Neural progenitor cell (in vitro differentiated cells): ENCODE data around the gene TMEM203. TPM values are rescaled to one million over a fixed set of nuclear protein-coding genes. Genes with fewer than 3 reads are reported as not detected.

Experiments
- DNase-seq: peaks from one replicate; pipeline ENCODE4 v3.0.0-alpha.2; 2016; ENCODE audit warnings: low spot score
- H2AFZ ChIP-seq: fragments of 200-600 bp; sonication (generic); replicated peaks from 2 replicates; pipeline ENCODE4 v1.6.1; 2016; ENCODE audit warnings: antibody characterized with exemption
- H3F3A ChIP-seq: fragments of 200-600 bp; sonication (generic); 2 replicates; pipeline ENCODE4 v1.6.1; 2016; ENCODE audit warnings: antibody characterized with exemption, low read depth
- H3K27ac ChIP-seq: fragments of 200-600 bp; sonication (generic); 2 replicates; pipeline ENCODE4 v1.5.1; 2016; ENCODE audit warnings: mild to moderate bottlenecking
- H3K27me3 ChIP-seq: fragments of 200-600 bp; sonication (generic); 2 replicates; pipeline ENCODE4 v1.6.1; 2016; ENCODE audit warnings: mild to moderate bottlenecking, moderate library complexity
- H3K36me3 ChIP-seq: fragments of 200-600 bp; sonication (generic); 2 replicates; pipeline ENCODE4 v1.5.1; 2016
- H3K4me1 ChIP-seq: fragments of 200-600 bp; sonication (generic); 2 replicates; pipeline ENCODE4 v1.6.1; 2016; ENCODE audit warnings: mixed run types
- H3K4me2 ChIP-seq: fragments of 200-600 bp; sonication (generic); 2 replicates; pipeline ENCODE4 v1.6.1; 2016
- H3K4me3 ChIP-seq: fragments of 200-600 bp; sonication (generic); 2 replicates; pipeline ENCODE4 v1.5.1; 2016
- H3K79me2 ChIP-seq: fragments of 200-600 bp; sonication (generic); 2 replicates; pipeline ENCODE4 v1.6.1; 2016; ENCODE audit warnings: low read depth
- H3K9ac ChIP-seq: fragments of 200-600 bp; sonication (generic); 2 replicates; pipeline ENCODE4 v1.6.1; 2016
- H3K9me3 ChIP-seq: fragments of 200-600 bp; sonication (generic); 2 replicates; pipeline ENCODE4 v1.5.1; 2016; ENCODE audit warnings: low read depth
- H4K20me1 ChIP-seq: fragments of 200-600 bp; sonication (generic); 2 replicates; pipeline ENCODE4 v1.6.1; 2016; ENCODE audit warnings: low read depth
- H3K27ac Mint-ChIP-seq: 3 replicates; pipeline ENCODE4 v1.8.0; 2021; ENCODE audit warnings: mixed read lengths
- H3K27me3 Mint-ChIP-seq: 2 replicates; pipeline ENCODE4 v1.8.0; 2022; ENCODE audit warnings: low read depth, mild to moderate bottlenecking, inconsistent platforms, moderate library complexity, mixed read lengths; ENCODE audit not compliant: insufficient read depth
- H3K36me3 Mint-ChIP-seq: 3 replicates; pipeline ENCODE4 v1.8.0; 2021; ENCODE audit warnings: mixed read lengths
- H3K4me1 Mint-ChIP-seq: 3 replicates; pipeline ENCODE4 v1.8.0; 2021; ENCODE audit warnings: mixed read lengths
- H3K4me3 Mint-ChIP-seq: 3 replicates; pipeline ENCODE4 v1.8.0; 2021; ENCODE audit warnings: mild to moderate bottlenecking, moderate library complexity, mixed read lengths
- H3K9me3 Mint-ChIP-seq: 3 replicates; pipeline ENCODE4 v1.8.0; 2020; ENCODE audit warnings: mixed read lengths
- CTCF ChIP-seq: fragments of 200-600 bp; sonication (generic); IDR thresholded peaks from 2 replicates; pipeline ENCODE4 v1.5.1; 2017; ENCODE audit warnings: antibody characterized with exemption, mild to moderate bottlenecking
- EZH2 ChIP-seq: fragments of 200-600 bp; sonication (generic); IDR thresholded peaks from 2 replicates; pipeline ENCODE4 v1.6.1; 2017; ENCODE audit warnings: antibody characterized with exemption, mild to moderate bottlenecking, moderate library complexity
- EZH2phosphoT487 ChIP-seq: fragments of 200-600 bp; sonication (generic); IDR thresholded peaks from 2 replicates; pipeline ENCODE4 v1.6.1; 2017; ENCODE audit warnings: antibody characterized with exemption
- total RNA-seq: library from RNA; depleted of rRNA; stranded (reverse); fragments of >200 nt; gene quantifications from 2 replicates; pipeline ENCODE4 v1.2.3, GENCODE V29; 2015; ENCODE audit warnings: low replicate concordance

TMEM203 gene
- total RNA-seq, 1 donor from 2014 or later = 21.6 TPM

- no peak for TF ChIP-seq EZH2
- no peak for TF ChIP-seq CTCF
- TF ChIP-seq EZH2phosphoT487 = no peak
- no peaks in the 10 kb centered on the region for H3K36me3 ChIP-seq
- peak overlapping the region; percentile 56 for H3K4me3 ChIP-seq
- no peak overlapping the region for H3K9ac ChIP-seq
- peaks cover 7% of the 10 kb centered on the region for H4K20me1 ChIP-seq
- peaks cover 2% of the 10 kb centered on the region for H3K27me3 Mint-ChIP-seq
- no peaks in the 10 kb centered on the region for H3K9me3 Mint-ChIP-seq
- no peak overlapping the region for H3K4me3 Mint-ChIP-seq
- peaks cover 25% of the 10 kb centered on the region for H3K27me3 ChIP-seq
- H3K36me3 Mint-ChIP-seq = no peaks in the 10 kb centered on the region
- H3K4me2 ChIP-seq = peak overlapping the region; percentile 92
- H2AFZ ChIP-seq = no peak overlapping the region
- no peaks in the 10 kb centered on the region for H3K9me3 ChIP-seq
- H3K4me1 ChIP-seq = peaks cover 13% of the 10 kb centered on the region
- DNase-seq = no peak
- H3K79me2 ChIP-seq = no peaks in the 10 kb centered on the region
- H3F3A ChIP-seq = peaks cover 12% of the 10 kb centered on the region
- H3K27ac Mint-ChIP-seq = no peak overlapping the region
- H3K27ac ChIP-seq = no peak overlapping the region
- no peaks in the 10 kb centered on the region for H3K4me1 Mint-ChIP-seq
Measured at GRCh38 chr9:137221095-137221505, 15.7 kb upstream of the TMEM203 start.

GRCh38 chr9:137220317-137221094 is 15.1 kb upstream of the TMEM203 start:
- H3K4me2 ChIP-seq = no peak overlapping the region
- no peak for TF ChIP-seq CTCF
- TF ChIP-seq EZH2 = no peak
- TF ChIP-seq EZH2phosphoT487 = no peak
- Mint-ChIP-seq H3K27ac (no peak overlapping the region), H3K36me3 (no peaks in the 10 kb centered on the region), H3K4me3 (peak overlapping the region; percentile 57), H3K9me3 (no peaks in the 10 kb centered on the region), H3K4me1 (no peaks in the 10 kb centered on the region), H3K27me3 (peaks cover 2% of the 10 kb centered on the region)
- no peak overlapping the region for H3K9ac ChIP-seq
- peaks cover 12% of the 10 kb centered on the region for H3F3A ChIP-seq
- H3K9me3 ChIP-seq = no peaks in the 10 kb centered on the region
- no peak overlapping the region for H3K27ac ChIP-seq
- peaks cover 25% of the 10 kb centered on the region for H3K27me3 ChIP-seq
- no peak for DNase-seq
- H3K4me3 ChIP-seq = no peak overlapping the region
- H3K79me2 ChIP-seq = no peaks in the 10 kb centered on the region
- H3K4me1 ChIP-seq = peaks cover 13% of the 10 kb centered on the region
- H2AFZ ChIP-seq = no peak overlapping the region
- no peaks in the 10 kb centered on the region for H3K36me3 ChIP-seq
- H4K20me1 ChIP-seq = peaks cover 7% of the 10 kb centered on the region

- H3K27me3 ChIP-seq = peaks cover 25% of the 10 kb centered on the region
- DNase-seq = no peak
- H4K20me1 ChIP-seq = peaks cover 7% of the 10 kb centered on the region
- no peak overlapping the region for H3K4me2 ChIP-seq
- Mint-ChIP-seq H3K9me3 (no peaks in the 10 kb centered on the region), H3K4me3 (peak overlapping the region; percentile 10), H3K27me3 (peaks cover 2% of the 10 kb centered on the region), H3K27ac (no peak overlapping the region), H3K36me3 (no peaks in the 10 kb centered on the region), H3K4me1 (no peaks in the 10 kb centered on the region)
- no peak overlapping the region for H3K27ac ChIP-seq
- H3K4me1 ChIP-seq = peaks cover 13% of the 10 kb centered on the region
- H3K36me3 ChIP-seq = no peaks in the 10 kb centered on the region
- no peak overlapping the region for H3K4me3 ChIP-seq
- H2AFZ ChIP-seq = no peak overlapping the region
- no peak overlapping the region for H3K9ac ChIP-seq
- TF ChIP-seq CTCF (no peak), EZH2 (no peak), EZH2phosphoT487 (no peak)
- H3F3A ChIP-seq = peaks cover 12% of the 10 kb centered on the region
- no peaks in the 10 kb centered on the region for H3K9me3 ChIP-seq
- no peaks in the 10 kb centered on the region for H3K79me2 ChIP-seq
Measured at GRCh38 chr9:137219757-137220316, 14.4 kb upstream of the TMEM203 start.
